SJCRH30 (cell line): ENCODE measurements around the gene B3GALNT2. TPM values are rescaled to one million over a fixed set of nuclear protein-coding genes. Genes with fewer than 3 reads are reported as not detected.

ENCODE experiments used
- DNase-seq, 2 experiments: peaks; one replicate each; pipeline ENCODE4 v3.0.0-alpha.2; 2015 to 2020
- H3K27ac ChIP-seq: fragments of 250-450 bp; sonication (Bioruptor Pico); 2 replicates; pipeline ENCODE4 v1.5.1; 2020; ENCODE audit warnings: mild to moderate bottlenecking, moderate library complexity
- H3K27me3 ChIP-seq: fragments of 250-450 bp; sonication (Bioruptor Pico); 2 replicates; pipeline ENCODE4 v1.5.1; 2020; ENCODE audit warnings: mild to moderate bottlenecking, moderate library complexity
- H3K36me3 ChIP-seq: fragments of 250-450 bp; sonication (Bioruptor Pico); 2 replicates; pipeline ENCODE4 v1.5.1; 2020; ENCODE audit warnings: mild to moderate bottlenecking, moderate library complexity
- H3K4me1 ChIP-seq: fragments of 250-450 bp; sonication (Bioruptor Pico); 2 replicates; pipeline ENCODE4 v1.5.1; 2020; ENCODE audit warnings: mild to moderate bottlenecking, moderate library complexity
- H3K4me3 ChIP-seq: fragments of 250-450 bp; sonication (Bioruptor Pico); 2 replicates; pipeline ENCODE4 v1.5.1; 2020; ENCODE audit warnings: mild to moderate bottlenecking, moderate library complexity
- H3K9me3 ChIP-seq: fragments of 250-450 bp; sonication (Bioruptor Pico); replicated peaks from 2 replicates; pipeline ENCODE4 v1.5.1; 2020; ENCODE audit warnings: mild to moderate bottlenecking, moderate library complexity
- total RNA-seq: library from RNA; depleted of rRNA; stranded (reverse); fragments of >200 nt; shearing (Covaris generic); gene quantifications from 2 replicates; pipeline ENCODE4 v1.2.3, GENCODE V29; 2014

The B3GALNT2 gene
- total RNA-seq, 1 experiment from 2014 or later, result 50.1 TPM

DNA sequence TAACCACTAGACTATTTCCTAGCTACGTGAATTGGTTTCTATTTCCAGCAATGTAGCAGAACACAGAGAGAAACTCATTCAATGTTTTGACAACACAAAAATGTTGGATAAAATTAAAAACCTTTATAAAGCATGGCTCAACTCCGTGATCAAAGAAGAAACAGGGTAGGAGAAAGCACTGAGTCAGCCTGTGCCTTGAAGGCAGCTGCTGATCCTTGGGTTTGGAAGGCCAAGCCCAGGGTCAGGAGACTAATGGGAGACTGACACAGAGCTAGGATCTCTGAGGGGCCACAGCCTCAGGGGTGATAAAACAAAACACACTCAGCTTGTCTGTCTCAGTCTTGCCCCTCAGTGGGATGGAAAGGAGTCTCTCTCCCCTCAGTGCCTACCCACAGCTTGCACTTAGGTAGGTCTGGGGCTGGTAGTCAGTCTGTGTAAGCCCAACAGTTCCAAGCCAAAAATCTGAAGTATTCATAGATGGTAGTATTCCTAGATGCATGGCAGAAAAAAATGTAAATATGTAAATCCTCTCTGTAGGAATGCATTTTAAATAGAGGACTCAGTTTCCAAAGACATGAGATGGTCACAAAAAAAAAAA, 53.3 kb downstream of the B3GALNT2 start:
- no peaks in the 10 kb centered on the region for H3K4me1 ChIP-seq
- H3K27me3 ChIP-seq, result no peaks in the 10 kb centered on the region
- no peak overlapping the region for H3K27ac ChIP-seq
- H3K36me3 ChIP-seq, result peaks cover 71% of the 10 kb centered on the region
- H3K4me3 ChIP-seq, result no peak overlapping the region
- no peak for DNase-seq
- no peaks in the 10 kb centered on the region for H3K9me3 ChIP-seq

DNA sequence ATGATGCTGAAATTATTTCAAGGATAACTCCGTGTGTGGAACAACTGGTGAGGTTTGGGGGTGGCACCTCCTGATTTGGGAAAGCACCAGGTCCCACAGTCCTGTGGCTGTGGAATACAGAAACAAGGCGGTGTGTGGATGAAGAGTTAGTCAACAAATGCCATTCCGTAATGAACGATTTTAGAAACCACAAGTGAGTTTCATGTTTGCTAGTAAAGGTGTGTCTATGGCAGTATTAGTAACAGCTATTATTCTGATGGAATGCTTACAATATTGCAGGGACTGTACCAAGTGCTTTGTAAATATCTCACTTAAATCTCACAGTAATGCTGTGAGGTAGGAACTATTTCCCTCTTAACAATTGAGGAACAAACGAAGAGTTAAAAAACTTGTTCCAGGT, 53.8 kb downstream of the B3GALNT2 start:
- no peaks in the 10 kb centered on the region for H3K4me1 ChIP-seq
- no peak overlapping the region for H3K27ac ChIP-seq
- no peaks in the 10 kb centered on the region for H3K9me3 ChIP-seq
- DNase-seq, result no peak
- no peaks in the 10 kb centered on the region for H3K27me3 ChIP-seq
- no peak overlapping the region for H3K4me3 ChIP-seq
- peaks cover 75% of the 10 kb centered on the region for H3K36me3 ChIP-seq

DNA sequence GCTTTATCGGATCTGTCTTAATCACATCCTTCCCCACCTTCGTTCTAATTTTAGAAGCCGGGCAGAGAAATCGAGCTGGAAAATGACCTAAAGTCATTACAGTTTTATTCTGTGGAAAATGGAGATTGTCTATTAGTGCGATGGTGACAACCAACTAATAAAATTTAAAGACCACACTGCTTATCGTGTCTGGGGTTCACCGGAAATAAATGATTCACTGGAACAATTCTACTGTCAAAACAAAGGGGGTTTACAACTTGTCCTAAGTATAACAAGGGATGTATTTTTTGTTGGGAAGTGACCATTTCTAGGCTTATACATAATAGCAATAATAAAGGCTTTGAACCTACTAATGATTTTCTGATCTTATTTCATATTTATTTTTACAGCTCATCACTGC, 55.6 kb downstream of the B3GALNT2 start:
- Histone ChIP-seq H3K4me1 (no peaks in the 10 kb centered on the region), H3K4me3 (no peak overlapping the region), H3K27me3 (no peaks in the 10 kb centered on the region), H3K9me3 (no peaks in the 10 kb centered on the region), H3K36me3 (peaks cover 70% of the 10 kb centered on the region), H3K27ac (no peak overlapping the region)
- DNase-seq, result no peak

DNA sequence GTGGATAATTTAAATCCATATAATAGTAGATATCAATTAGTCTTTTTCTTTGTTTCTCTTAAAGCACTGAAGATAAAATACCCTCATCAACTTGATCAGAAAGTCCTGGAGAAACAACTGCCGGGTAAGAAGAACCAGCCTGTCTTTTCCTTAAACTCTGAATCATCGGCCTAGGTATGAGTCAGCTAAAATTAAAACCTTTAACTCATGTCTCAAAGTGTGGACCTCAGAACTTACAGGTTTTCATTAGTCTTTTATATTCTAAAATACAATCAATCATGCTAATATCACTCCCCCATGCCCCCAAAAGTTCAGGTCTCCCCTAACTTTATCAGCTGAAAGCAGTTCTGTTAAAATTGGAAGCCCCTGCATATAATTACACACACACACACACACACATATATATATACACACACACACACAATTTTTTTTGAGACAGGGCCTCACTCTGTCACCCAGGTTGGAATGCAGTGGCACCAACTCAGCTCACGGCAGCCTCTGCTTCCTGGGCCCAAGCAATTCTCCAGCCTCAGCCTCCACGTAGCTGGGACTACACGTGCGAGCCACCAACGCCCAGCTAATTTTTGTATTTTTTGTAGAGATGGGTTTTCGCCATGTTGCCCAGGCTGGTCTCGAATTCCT, 61.3 kb downstream of the B3GALNT2 start:
- DNase-seq, result no peak
- peaks cover 43% of the 10 kb centered on the region for H3K36me3 ChIP-seq
- no peaks in the 10 kb centered on the region for H3K27me3 ChIP-seq
- H3K9me3 ChIP-seq, result no peaks in the 10 kb centered on the region
- H3K4me1 ChIP-seq, result no peaks in the 10 kb centered on the region
- no peak overlapping the region for H3K27ac ChIP-seq
- no peak overlapping the region for H3K4me3 ChIP-seq

DNA sequence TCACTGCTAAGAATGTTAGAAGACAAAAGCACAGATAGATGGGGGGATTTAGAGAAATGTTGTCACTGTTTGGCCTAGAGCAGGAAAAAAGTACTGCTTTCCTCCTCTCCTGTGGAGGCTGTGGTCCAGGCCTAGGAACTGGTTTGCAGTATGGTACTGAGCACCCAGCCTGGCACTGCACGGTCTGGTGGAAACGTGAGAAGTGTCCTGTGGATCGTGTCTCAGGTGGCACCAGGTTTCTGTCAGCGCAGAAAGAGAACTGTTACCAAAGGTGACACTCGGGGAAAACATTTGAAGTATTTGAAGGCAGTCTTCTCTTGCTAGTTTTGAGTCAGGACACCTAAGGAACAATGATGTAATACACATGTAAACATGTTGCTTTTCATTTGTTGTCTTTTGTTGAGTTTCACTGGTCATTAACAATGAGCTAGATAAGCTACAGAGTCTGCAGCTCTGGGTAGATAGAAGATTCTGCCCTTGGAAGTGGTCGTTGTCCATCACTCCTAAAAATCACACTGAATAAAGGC, 63.0 kb downstream of the B3GALNT2 start:
- Histone ChIP-seq H3K4me3 (no peak overlapping the region), H3K9me3 (no peaks in the 10 kb centered on the region), H3K4me1 (no peaks in the 10 kb centered on the region), H3K27me3 (no peaks in the 10 kb centered on the region), H3K27ac (no peak overlapping the region), H3K36me3 (peaks cover 32% of the 10 kb centered on the region)
- no peak for DNase-seq

DNA sequence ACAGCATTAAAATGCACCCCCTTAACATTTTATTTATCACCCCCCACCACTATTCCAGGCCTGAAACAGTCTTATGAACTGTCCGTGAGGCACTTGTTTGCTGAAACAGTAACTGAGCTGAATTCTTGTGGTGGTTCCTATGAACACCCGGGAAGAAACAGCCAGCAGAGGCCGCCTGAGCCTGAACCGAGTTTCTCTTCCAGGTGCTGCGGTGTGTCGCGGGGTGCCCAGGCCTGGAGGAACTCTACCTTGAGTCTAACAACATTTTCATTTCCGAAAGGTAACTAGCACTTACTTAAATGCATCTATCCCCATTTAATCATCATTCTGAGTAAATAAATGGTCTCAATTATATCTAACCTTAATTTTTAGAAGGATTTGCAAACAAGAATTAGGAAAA, 70.3 kb downstream of the B3GALNT2 start:
- DNase-seq, result no peak
- no peaks in the 10 kb centered on the region for H3K4me1 ChIP-seq
- no peaks in the 10 kb centered on the region for H3K27me3 ChIP-seq
- no peak overlapping the region for H3K4me3 ChIP-seq
- no peak overlapping the region for H3K27ac ChIP-seq
- H3K36me3 ChIP-seq, result peaks cover 4% of the 10 kb centered on the region; the same call in 1 of the 2 replicates
- H3K9me3 ChIP-seq, result no peaks in the 10 kb centered on the region

DNA sequence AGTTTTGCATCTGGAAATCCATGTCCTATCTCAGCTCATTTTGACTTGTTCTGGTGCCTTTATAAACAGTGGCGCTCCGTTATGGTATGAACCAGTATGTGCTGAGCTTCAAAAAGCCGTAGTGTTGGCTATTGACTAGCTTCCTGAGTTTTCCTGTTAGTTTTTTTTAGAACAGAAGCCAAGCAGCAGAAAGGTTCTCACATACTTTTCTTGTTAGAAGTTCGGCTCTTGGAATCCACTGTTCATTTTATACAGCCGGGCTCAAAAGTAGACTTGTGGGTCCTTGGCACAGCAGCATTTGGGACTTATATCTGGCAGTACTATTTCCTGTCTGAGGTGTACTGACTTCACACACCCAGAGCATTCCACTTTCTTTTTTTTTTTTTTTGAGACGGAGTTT, 73.3 kb downstream of the B3GALNT2 start:
- no peak for DNase-seq
- H3K4me3 ChIP-seq, result no peak overlapping the region

DNA sequence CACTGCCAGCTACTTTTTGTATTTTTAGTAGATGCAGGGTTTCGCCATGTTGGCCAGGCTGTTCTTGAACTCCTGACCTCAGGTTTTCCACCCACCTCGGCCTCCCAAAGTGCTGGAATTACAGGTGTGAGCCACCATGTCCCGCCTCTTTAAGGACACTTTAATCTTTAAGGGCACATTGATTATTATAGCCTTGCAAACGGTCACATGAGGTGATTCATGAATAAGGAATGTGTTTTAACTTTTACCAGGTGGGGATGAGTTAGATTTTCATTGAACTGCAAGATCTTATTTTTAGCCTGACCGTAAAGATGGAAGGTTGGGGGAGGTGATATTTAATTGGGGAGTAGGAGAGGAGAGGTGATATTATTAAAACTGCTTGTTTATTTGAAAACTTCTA, 75.1 kb downstream of the B3GALNT2 start:
- no peak overlapping the region for H3K27ac ChIP-seq
- no peaks in the 10 kb centered on the region for H3K4me1 ChIP-seq

More for the DNA sequence above, 73.3 kb downstream of the B3GALNT2 start:
- Histone ChIP-seq H3K36me3 (no peaks in the 10 kb centered on the region), H3K27ac (no peak overlapping the region), H3K9me3 (no peaks in the 10 kb centered on the region), H3K4me1 (no peaks in the 10 kb centered on the region), H3K27me3 (no peaks in the 10 kb centered on the region)

DNA sequence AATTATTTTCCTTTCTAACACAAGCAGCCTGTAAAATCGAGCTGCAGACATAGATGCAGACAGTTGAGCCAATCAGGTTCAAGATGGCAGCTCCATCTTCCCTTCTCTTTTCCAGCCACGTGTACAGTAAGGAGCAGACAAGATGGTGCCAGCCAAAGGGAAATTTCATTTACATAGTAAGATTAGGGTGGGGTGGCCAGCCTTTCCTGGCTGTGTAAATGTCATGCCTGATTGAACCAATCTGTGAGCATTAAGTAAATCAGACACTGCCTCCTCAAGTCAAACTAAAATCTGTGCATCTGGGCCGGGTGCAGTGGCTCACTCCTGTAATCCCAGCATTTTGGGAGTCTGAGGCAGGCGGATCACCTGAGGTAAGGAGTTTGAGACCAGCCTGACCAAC, 76.8 kb downstream of the B3GALNT2 start:
- Histone ChIP-seq H3K27ac (no peak overlapping the region), H3K36me3 (no peaks in the 10 kb centered on the region), H3K4me3 (no peak overlapping the region), H3K4me1 (peaks cover 11% of the 10 kb centered on the region), H3K27me3 (no peaks in the 10 kb centered on the region), H3K9me3 (no peaks in the 10 kb centered on the region)
- no peak for DNase-seq

More for the DNA sequence above, 75.1 kb downstream of the B3GALNT2 start:
- Histone ChIP-seq H3K9me3 (no peaks in the 10 kb centered on the region), H3K4me3 (no peak overlapping the region), H3K36me3 (no peaks in the 10 kb centered on the region), H3K27me3 (no peaks in the 10 kb centered on the region)
- no peak for DNase-seq

DNA sequence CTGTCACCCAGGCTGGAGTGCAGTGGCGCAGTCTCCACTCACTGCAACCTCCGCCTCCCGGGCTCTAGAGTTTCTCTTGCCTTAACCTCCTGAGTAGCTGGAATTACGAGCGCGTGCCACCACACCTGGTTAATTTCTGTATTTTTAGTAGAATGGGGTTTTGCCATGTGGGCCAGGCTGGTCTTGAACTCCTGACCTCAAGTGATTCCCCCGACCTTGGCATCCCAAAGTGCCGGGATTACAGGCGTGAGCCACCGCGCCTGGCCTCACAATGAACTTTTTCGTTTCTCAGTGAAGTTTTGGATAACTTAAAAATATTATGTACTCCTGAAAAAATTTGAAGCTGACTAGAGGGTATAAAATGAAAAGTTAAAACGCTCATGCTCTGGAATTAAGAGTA, 77.6 kb downstream of the B3GALNT2 start:
- H3K9me3 ChIP-seq, result no peaks in the 10 kb centered on the region
- H3K4me3 ChIP-seq, result no peak overlapping the region
- H3K36me3 ChIP-seq, result no peaks in the 10 kb centered on the region
- no peak overlapping the region for H3K27ac ChIP-seq
- H3K4me1 ChIP-seq, result peaks cover 15% of the 10 kb centered on the region
- DNase-seq, result no peak
- H3K27me3 ChIP-seq, result no peaks in the 10 kb centered on the region

DNA sequence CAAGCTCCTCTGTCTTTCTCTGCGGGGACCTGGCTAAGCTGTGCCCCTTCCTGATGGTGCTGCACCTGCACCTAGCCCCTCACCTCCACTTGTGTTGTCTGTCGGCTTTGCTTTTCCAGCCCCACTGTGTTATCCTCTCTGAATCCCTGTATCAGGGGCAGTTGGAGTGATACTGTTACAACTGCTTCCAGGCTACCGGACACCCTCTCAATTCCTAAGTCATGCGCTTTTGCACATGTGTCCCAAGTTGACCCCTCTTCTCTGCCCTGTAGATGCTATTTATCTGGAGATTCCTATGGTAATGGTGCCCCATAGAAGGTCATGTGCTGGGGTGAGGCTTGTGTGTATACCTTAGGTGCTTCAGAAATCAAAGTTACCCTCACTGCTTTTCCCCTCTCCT, 78.1 kb downstream of the B3GALNT2 start:
- no peak overlapping the region for H3K4me3 ChIP-seq
- H3K9me3 ChIP-seq, result no peaks in the 10 kb centered on the region
- DNase-seq, result no peak
- no peaks in the 10 kb centered on the region for H3K27me3 ChIP-seq
- H3K4me1 ChIP-seq, result peaks cover 15% of the 10 kb centered on the region
- no peak overlapping the region for H3K27ac ChIP-seq
- no peaks in the 10 kb centered on the region for H3K36me3 ChIP-seq

DNA sequence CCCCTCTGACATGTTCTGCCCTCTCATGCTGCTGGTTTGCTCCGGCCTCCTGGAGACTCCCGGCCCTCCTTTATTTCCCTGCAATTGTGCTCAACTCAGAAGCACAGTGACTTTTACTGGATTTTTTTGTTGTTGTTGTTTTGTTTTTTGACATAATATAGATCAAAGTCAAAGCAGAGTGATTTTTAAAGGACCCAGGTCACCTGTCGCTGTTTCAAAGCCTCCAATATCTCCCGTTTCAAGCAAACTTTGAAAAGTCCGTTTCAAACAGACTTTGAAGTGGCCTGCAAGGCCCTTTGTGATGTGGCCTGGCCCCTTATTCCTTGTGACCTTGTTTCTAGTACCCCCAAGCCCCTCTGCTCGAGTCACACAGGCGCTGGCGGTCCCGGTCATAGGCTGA, 78.9 kb downstream of the B3GALNT2 start:
- DNase-seq, result no peak
- H3K36me3 ChIP-seq, result no peaks in the 10 kb centered on the region
- peaks cover 15% of the 10 kb centered on the region for H3K4me1 ChIP-seq

DNA sequence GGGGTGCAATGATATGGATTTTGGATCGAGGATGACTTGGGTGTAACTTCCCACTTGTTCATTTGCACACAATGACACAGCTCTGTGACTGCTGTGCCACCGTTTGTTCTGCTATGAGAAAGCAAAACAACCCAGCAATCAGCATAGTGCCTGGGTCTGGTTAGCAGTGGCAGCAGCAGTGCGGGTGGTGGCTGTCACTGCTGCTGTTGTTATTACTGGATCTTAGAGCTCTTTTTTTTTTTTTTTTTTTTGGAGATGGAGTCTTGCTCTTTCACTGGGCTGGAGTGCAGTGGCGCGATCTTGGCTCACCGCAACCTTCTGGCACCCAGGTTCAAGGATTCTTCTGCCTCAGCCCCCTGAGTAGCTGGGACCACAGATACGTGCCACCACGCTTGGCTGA, 80.2 kb downstream of the B3GALNT2 start:
- Histone ChIP-seq H3K9me3 (no peaks in the 10 kb centered on the region), H3K4me3 (no peak overlapping the region), H3K27me3 (no peaks in the 10 kb centered on the region), H3K27ac (no peak overlapping the region), H3K36me3 (no peaks in the 10 kb centered on the region), H3K4me1 (peaks cover 15% of the 10 kb centered on the region)
- no peak for DNase-seq

More for the DNA sequence above, 78.9 kb downstream of the B3GALNT2 start:
- H3K4me3 ChIP-seq, result no peak overlapping the region
- no peak overlapping the region for H3K27ac ChIP-seq
- no peaks in the 10 kb centered on the region for H3K27me3 ChIP-seq
- H3K9me3 ChIP-seq, result no peaks in the 10 kb centered on the region

DNA sequence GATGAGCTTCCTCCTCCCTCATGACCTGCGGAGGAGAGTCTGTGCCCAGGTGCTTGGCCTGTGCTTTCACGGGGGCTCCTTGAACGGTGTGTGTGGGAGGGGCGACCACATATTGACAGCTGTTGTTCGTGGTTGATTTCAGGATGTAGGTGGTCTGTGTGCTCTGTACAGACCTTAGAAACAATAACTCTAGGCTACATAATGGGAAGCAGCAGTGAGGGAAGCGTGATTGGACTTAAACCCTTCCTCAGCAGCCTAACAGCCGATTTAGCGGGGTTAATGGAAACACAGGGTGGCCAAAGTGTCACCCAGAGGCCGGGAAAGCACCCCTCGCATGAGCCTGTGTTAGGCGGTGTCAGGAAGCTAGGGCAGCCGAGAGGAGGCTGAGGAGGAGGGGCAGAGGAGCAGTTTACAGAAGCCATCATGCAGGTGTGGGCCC, 81.0 kb downstream of the B3GALNT2 start:
- 0 out of 2 replicates have a peak overlapping the region, but pooled peaks have one; percentile 20 for H3K27ac ChIP-seq

DNA sequence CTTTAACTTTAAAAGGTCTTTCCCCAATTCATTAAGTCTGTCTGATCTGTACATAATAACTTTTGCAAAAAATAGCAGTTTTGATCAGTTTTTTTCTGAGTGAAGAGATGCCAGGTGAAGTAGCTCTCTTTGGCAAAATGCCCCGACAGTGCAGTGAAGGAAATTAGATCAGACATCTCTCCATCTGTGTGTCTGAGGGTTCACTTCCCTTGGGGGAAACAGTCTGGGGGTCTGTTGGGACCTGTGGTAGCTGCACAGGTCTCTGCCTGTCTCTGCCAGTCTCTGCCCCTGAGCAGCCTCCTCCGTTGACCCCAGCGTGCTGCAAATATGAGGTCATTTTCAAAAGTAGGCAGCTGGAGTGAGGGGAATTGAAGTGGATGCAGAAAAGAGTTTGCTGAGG, 82.5 kb downstream of the B3GALNT2 start:
- Histone ChIP-seq H3K4me1 (peaks cover 15% of the 10 kb centered on the region), H3K27ac (no peak overlapping the region), H3K27me3 (no peaks in the 10 kb centered on the region), H3K36me3 (0 out of 2 replicates have a peak, but pooled peaks cover 2% of the 10 kb centered on the region), H3K4me3 (no peak overlapping the region), H3K9me3 (no peaks in the 10 kb centered on the region)
- peak; percentile 25 to 38 for DNase-seq

More for the DNA sequence above, 81.0 kb downstream of the B3GALNT2 start:
- H3K4me1 ChIP-seq, result peaks cover 15% of the 10 kb centered on the region
- H3K4me3 ChIP-seq, result no peak overlapping the region
- no peaks in the 10 kb centered on the region for H3K9me3 ChIP-seq
- peak; percentile 28 to 62 for DNase-seq
- no peaks in the 10 kb centered on the region for H3K36me3 ChIP-seq
- no peaks in the 10 kb centered on the region for H3K27me3 ChIP-seq
